Endothelial cell of umbilical vein (primary cell): ENCODE data around the gene ANK2. TPM values are rescaled to one million over a fixed set of nuclear protein-coding genes. Genes with fewer than 3 reads are reported as not detected.

Source experiments
- BruUV-seq: library from RNA; stranded (reverse); fragments of 400-500 nt; replicated peaks from 2 replicates; lab custom pipeline; 2021; lab: Mats Ljungman, UMichigan
- CTCF ChIA-PET: fragments of 300-600, 350-600 bp; sonication (Branson Sonifier 250); formaldehyde crosslinking; loops from one replicate; lab custom pipeline; 2021; ENCODE audit warnings: antibody characterized with exemption, inconsistent platforms; lab: Charles Lee
- POLR2A ChIA-PET: fragments of 300-600, 350-600 bp; sonication (Branson Sonifier 250); formaldehyde crosslinking; loops from one replicate; lab custom pipeline; 2021; ENCODE audit warnings: antibody characterized with exemption, inconsistent platforms; lab: Charles Lee
- DNase-seq: peaks from one replicate; pipeline ENCODE4 v3.0.0-alpha.2; 2011; ENCODE audit warnings: low read depth, low spot score
- FAIRE-seq: peaks from 2 replicates; lab custom pipeline; 2011; peaks lifted over from hg19 to GRCh38; lab: Jason Lieb, UNC
- H2AFZ ChIP-seq: 2 replicates; pipeline ENCODE4 v1.6.0; 2012; ENCODE audit warnings: low read depth, low read length, control low read depth, inconsistent platforms
- H3K27ac ChIP-seq: 2 replicates; pipeline ENCODE4 v1.5.1; 2011; ENCODE audit warnings: low read depth, mild to moderate bottlenecking, control low read depth, low read length, moderate library complexity; ENCODE audit not compliant: insufficient read depth
- H3K27me3 ChIP-seq, 2 experiments: 2 replicates each; pipeline versions ENCODE4 v1.6.0 to v1.6.1; 2011; ENCODE audit warnings: low read length in 2 of 2, mixed read lengths in 1 of 2; ENCODE audit not compliant: control insufficient read depth in 2 of 2, insufficient read depth in 2 of 2
- H3K36me3 ChIP-seq, 2 experiments: 2 replicates in 1 of 2; 3 replicates in 1 of 2; pipeline ENCODE4 v1.5.1; 2011; ENCODE audit warnings: low read length in 2 of 2, mild to moderate bottlenecking in 1 of 2, moderate library complexity in 1 of 2; ENCODE audit not compliant: control insufficient read depth in 2 of 2, insufficient read depth in 2 of 2; ENCODE audit errors: extremely low read depth in 1 of 2
- H3K4me1 ChIP-seq: 3 replicates; pipeline ENCODE4 v1.5.1; 2011; ENCODE audit warnings: mild to moderate bottlenecking, low read length; ENCODE audit not compliant: control insufficient read depth, insufficient read depth; ENCODE audit errors: extremely low read depth
- H3K4me2 ChIP-seq: 2 replicates; pipeline ENCODE4 v1.6.1; 2011; ENCODE audit warnings: low read length, control low read depth, mixed read lengths; ENCODE audit not compliant: insufficient read depth
- H3K4me3 ChIP-seq, 3 experiments: fragments of 200-600 bp in 1 of 3; sonication (generic), shearing (Covaris generic) in 1 of 3; replicated peaks in 1 of 3; 2 replicates each; pipeline ENCODE4 v1.5.1; 2011 to 2016; ENCODE audit warnings: control low read depth in 3 of 3, low read length in 3 of 3, mild to moderate bottlenecking in 2 of 3, inconsistent platforms in 1 of 3, low read depth in 1 of 3, moderate library complexity in 1 of 3; ENCODE audit not compliant: insufficient read depth in 1 of 3
- H3K79me2 ChIP-seq: 2 replicates; pipeline ENCODE4 v1.6.0; 2012; ENCODE audit warnings: low read length, inconsistent platforms; ENCODE audit not compliant: control insufficient read depth, insufficient read depth
- H3K9ac ChIP-seq: replicated peaks from 2 replicates; pipeline ENCODE3; 2011; ENCODE audit warnings: low read length, control low read depth; ENCODE audit not compliant: insufficient read depth; ENCODE audit errors: extremely low read depth
- H3K9me1 ChIP-seq: replicated peaks from 3 replicates; pipeline ENCODE4 v1.6.0; 2011; ENCODE audit warnings: mild to moderate bottlenecking, low read length; ENCODE audit not compliant: control insufficient read depth, insufficient read depth; ENCODE audit errors: extremely low read depth
- H3K9me3 ChIP-seq: replicated peaks from 2 replicates; pipeline ENCODE4 v1.5.1; 2012; ENCODE audit warnings: low read length, inconsistent platforms; ENCODE audit not compliant: control insufficient read depth, insufficient read depth
- H4K20me1 ChIP-seq: replicated peaks from 2 replicates; pipeline ENCODE3; 2011; ENCODE audit warnings: mild to moderate bottlenecking, low read length; ENCODE audit not compliant: control insufficient read depth, insufficient read depth; ENCODE audit errors: extremely low read depth
- CTCF ChIP-seq, 2 donors: IDR thresholded peaks; 1 replicate in 1 of 2; 2 replicates in 1 of 2; pipeline ENCODE4 v1.5.1; 2011; ENCODE audit warnings: low read length in 2 of 2, mild to moderate bottlenecking in 2 of 2, moderate library complexity in 2 of 2, control low read depth in 1 of 2, inconsistent platforms in 1 of 2, low read depth in 1 of 2; ENCODE audit not compliant: insufficient read depth in 1 of 2; ENCODE audit errors: extremely low read depth in 1 of 2
- EZH2 ChIP-seq: IDR thresholded peaks from 2 replicates; pipeline ENCODE4 v1.6.1; 2012; ENCODE audit warnings: borderline replicate concordance, low read depth, mild to moderate bottlenecking, moderate library complexity, low read length, inconsistent platforms; ENCODE audit not compliant: severe bottlenecking
- FOS ChIP-seq: IDR thresholded peaks from 2 replicates; pipeline ENCODE4 v1.6.1; 2011; ENCODE audit warnings: mild to moderate bottlenecking, low read length, moderate library complexity, borderline replicate concordance; ENCODE audit not compliant: insufficient read depth
- GATA2 ChIP-seq: IDR thresholded peaks from 2 replicates; pipeline ENCODE4 v1.7.0; 2011; ENCODE audit warnings: low read depth, mild to moderate bottlenecking, moderate library complexity, mixed read lengths, low read length; ENCODE audit not compliant: insufficient read length, insufficient read depth
- JUN ChIP-seq: IDR thresholded peaks from 2 replicates; pipeline ENCODE4 v1.6.1; 2011; ENCODE audit warnings: borderline replicate concordance, low read depth; ENCODE audit not compliant: insufficient read length, insufficient read depth
- MAX ChIP-seq: IDR thresholded peaks from 2 replicates; pipeline ENCODE4 v1.6.1; 2011; ENCODE audit not compliant: insufficient read depth, insufficient read length
- MYC ChIP-seq: IDR thresholded peaks from one replicate; pipeline ENCODE4 v1.6.1; 2011; ENCODE audit warnings: mild to moderate bottlenecking, low read depth, low read length
- POLR2A ChIP-seq: IDR thresholded peaks from 2 replicates; pipeline ENCODE4 v1.6.1; 2012; ENCODE audit warnings: low read depth, mild to moderate bottlenecking, control low read depth, low read length
- POLR2AphosphoS5 ChIP-seq: IDR thresholded peaks from 2 replicates; pipeline ENCODE4 v1.6.1; 2012; ENCODE audit warnings: low read depth, mild to moderate bottlenecking, control low read depth, low read length, moderate library complexity; ENCODE audit not compliant: insufficient read depth
- dilution Hi-C: fragments of 300-500 bp; cut with MboI; formaldehyde crosslinking; loops from one replicate; pipeline ENCODE4 v1.15.0; 2019; ENCODE audit warnings: low sequenced_read_pairs; ENCODE audit not compliant: extremely low pct_ligation_motif_present
- intact Hi-C: fragments of 100-400 bp; cut with micrococcal nuclease; formaldehyde crosslinking; loops from one replicate; pipeline ENCODE4 v1.10.0; 2022
- polyA plus RNA-seq, 4 experiments: library from polyadenylated mRNA; depleted of rRNA in 3 of 4; stranded (reverse) in 3 of 4; unstranded in 1 of 4; fragments of >200 nt; gene quantifications; 2 replicates each; pipeline versions ENCODE4 v1.2.1 to v1.2.3, GENCODE V29; 2011 to 2012; ENCODE audit warnings: missing spikeins in 1 of 4
- total RNA-seq: library from RNA; stranded (reverse); gene quantifications from 2 replicates; pipeline ENCODE4 v1.2.3, GENCODE V29; 2021

The ANK2 gene
- total and polyA plus RNA-seq, 2 donors (not counting 3 experiments of a cell fraction or from before 2014, with no cell fraction given): not detected

- FAIRE-seq: no peak
- Histone ChIP-seq H4K20me1 (no peaks in the 10 kb centered on the region), H3K9me3 (no peaks in the 10 kb centered on the region), H3K4me3 (no peak overlapping the region), H3K79me2 (no peaks in the 10 kb centered on the region), H3K27ac (no peak overlapping the region), H3K36me3 (no peaks in the 10 kb centered on the region), H2AFZ (no peak overlapping the region), H3K9me1 (no peaks in the 10 kb centered on the region), H3K9ac (no peak overlapping the region), H3K4me2 (no peak overlapping the region), H3K4me1 (no peaks in the 10 kb centered on the region), H3K27me3 (no peaks in the 10 kb centered on the region)
- DNase-seq: no peak
- POLR2A ChIA-PET: no interaction called here
- TF ChIP-seq MYC (no peak), POLR2AphosphoS5 (no peak), MAX (no peak), POLR2A (no peak), JUN (no peak), FOS (no peak), GATA2 (no peak), EZH2 (no peak), CTCF (IDR thresholded peaks at IDR 0.05; ENCODE audit: extremely low read depth in 1 of 2, insufficient read depth in 1 of 2, low read depth in 1 of 2, low read length in 2 of 2) (no peak)
- CTCF ChIA-PET: no interaction called here
- intact Hi-C loops: no loop called here
- BruUV-seq: no TSS peak
- dilution Hi-C loops: no loop called here
These were observed 36.8 kb downstream of the ANK2 start for GRCh38 chr4:113086172-113086695.
